ENCODE data around the gene HERC5. TPM values are rescaled to one million over a fixed set of nuclear protein-coding genes. Genes with fewer than 3 reads are reported as not detected.
A peak's percentile ranks its signal among the peaks of the same experiment; 100 is the strongest.
"Not testable (repeated sequence)": the region's sequence is repeated elsewhere in the genome, so short reads cannot be mapped to it uniquely, and the experiment has no call there.

HERC5 gene
- total RNA-seq, 1 experiment from 2014 or later, result 7.2 TPM

DNA sequence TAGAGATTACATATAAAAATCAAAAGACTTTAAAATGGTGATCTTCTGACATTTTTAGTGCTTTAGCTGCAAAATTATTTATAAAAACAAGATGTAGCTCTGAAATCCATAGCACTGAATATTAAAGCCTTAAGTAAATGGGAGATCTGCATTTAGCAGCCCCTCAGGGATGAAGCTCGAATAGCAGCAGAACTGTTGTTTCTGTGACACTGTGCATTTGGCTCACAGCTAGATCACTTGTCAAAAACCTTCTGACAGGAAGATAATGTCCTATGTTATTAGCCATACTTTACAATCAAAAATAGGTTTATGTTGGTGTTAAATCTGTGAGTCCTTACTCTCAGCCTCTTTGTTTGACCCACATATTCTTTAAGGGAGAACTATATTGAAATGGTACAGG, 80.8 kb downstream of the HERC5 start:
- Histone ChIP-seq H3K4me3 (replicated peaks in 1 of 2; ENCODE audit: low read depth in 1 of 2, low read length in 2 of 2) (no peak overlapping the region), H3K27me3 (ENCODE audit: insufficient read depth, low read length) (no peaks in the 10 kb centered on the region), H2AFZ (ENCODE audit: low read depth, low read length, poor library complexity, severe bottlenecking) (no peak overlapping the region), H4K20me1 (ENCODE audit: insufficient read depth) (no peaks in the 10 kb centered on the region), H3K9me3 (ENCODE audit: control insufficient read depth in 1 of 2, insufficient read depth in 1 of 2, low read depth in 1 of 2, low read length in 2 of 2) (no peaks in the 10 kb centered on the region), H3K9ac (ENCODE audit: low read length) (no peak overlapping the region), H3K4me2 (ENCODE audit: low read length) (no peak overlapping the region), H3K79me2 (ENCODE audit: insufficient read depth, low read length) (no peaks in the 10 kb centered on the region), H3K36me3 (ENCODE audit: control insufficient read depth in 1 of 2, insufficient read depth in 2 of 2, low read length in 2 of 2) (no peaks in the 10 kb centered on the region), H3K27ac (ENCODE audit: low read depth, low read length) (no peak overlapping the region), H3K9me2 (ENCODE audit: insufficient read depth) (no peaks in the 10 kb centered on the region), H3K4me1 (ENCODE audit: control insufficient read depth in 1 of 2, insufficient read depth in 2 of 2, low read length in 2 of 2) (no peaks in the 10 kb centered on the region)
- ChIA-PET POLR2A (no interaction called here), CTCF (interaction anchor here (3.3 kb wide), 1 partner anchor 122 kb away, joined by 18 read pairs; no protein-coding TSS in a partner anchor), RAD21 (ENCODE audit: low non-redundant PET in 1 of 2, low total read pairs in 2 of 2, uncharacterized antibody in 2 of 2, unreplicated experiment in 2 of 2) (no interaction called here)
- TF ChIP-seq RAD21 (IDR thresholded peaks at IDR 0.05; ENCODE audit: low read depth), result no peak
- TF ChIP-seq CBX3 (IDR thresholded peaks at IDR 0.05; ENCODE audit: low read depth), result no peak
- TF ChIP-seq CEBPB (IDR thresholded peaks at IDR 0.05; ENCODE audit: low read depth), result no peak
- TF ChIP-seq EZH2 (IDR thresholded peaks at IDR 0.05), result no peak
- no peak for TF ChIP-seq ELF1 (IDR thresholded peaks at IDR 0.05; ENCODE audit: borderline replicate concordance, low read depth)
- TF ChIP-seq, protein P1, sequence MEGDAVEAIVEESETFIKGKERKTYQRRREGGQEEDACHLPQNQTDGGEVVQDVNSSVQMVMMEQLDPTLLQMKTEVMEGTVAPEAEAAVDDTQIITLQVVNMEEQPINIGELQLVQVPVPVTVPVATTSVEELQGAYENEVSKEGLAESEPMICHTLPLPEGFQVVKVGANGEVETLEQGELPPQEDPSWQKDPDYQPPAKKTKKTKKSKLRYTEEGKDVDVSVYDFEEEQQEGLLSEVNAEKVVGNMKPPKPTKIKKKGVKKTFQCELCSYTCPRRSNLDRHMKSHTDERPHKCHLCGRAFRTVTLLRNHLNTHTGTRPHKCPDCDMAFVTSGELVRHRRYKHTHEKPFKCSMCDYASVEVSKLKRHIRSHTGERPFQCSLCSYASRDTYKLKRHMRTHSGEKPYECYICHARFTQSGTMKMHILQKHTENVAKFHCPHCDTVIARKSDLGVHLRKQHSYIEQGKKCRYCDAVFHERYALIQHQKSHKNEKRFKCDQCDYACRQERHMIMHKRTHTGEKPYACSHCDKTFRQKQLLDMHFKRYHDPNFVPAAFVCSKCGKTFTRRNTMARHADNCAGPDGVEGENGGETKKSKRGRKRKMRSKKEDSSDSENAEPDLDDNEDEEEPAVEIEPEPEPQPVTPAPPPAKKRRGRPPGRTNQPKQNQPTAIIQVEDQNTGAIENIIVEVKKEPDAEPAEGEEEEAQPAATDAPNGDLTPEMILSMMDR (IDR thresholded peaks at IDR 0.05 in 2 of 3, conservative IDR thresholded peaks at IDR 0.05 in 1 of 3; ENCODE audit: borderline replicate concordance in 1 of 3, insufficient read depth in 1 of 3, low read depth in 2 of 3, low read length in 2 of 3), result no peak
- DNase-seq (ENCODE audit: low read depth, low spot score) (no peak), ATAC-seq (no peak)
- intact Hi-C loops (cut with micrococcal nuclease), result no loop called here
- BruUV-seq (replicated peaks), result no TSS peak

DNA sequence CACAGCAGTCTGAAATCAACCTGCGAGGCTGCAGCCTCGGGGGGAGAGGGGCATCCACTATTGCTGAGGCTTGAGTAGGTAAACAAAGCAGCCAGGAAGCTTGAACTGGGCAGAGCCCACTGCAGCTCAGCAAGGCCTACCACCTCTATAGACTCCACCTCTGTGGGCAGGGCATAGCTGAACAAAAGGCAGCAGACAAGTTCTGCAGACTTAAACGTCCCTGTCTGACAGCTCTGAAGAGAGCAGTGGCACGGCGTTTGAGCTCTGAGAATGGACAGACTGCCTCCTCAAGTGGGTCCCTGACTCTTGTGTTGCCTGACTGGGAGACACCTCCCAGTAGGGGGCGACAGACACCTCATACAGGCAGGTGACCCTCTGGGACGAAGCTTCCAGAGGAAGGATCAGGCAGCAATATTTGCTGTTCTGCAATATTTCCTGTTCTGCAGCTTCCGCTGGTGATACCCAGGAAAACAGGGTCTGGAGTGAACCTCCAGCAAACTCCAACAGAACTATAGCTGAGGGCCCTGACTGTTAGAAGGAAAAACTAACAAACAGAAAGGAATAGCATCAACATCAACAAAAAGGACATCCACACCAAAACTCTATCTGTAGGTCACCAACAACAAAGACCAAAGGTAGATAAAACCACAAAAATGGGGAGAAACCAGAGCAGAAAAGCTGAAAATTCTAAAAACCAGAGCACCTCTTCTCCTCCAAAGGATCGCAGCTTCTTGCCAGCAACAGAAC, 82.6 kb downstream of the HERC5 start:
- not testable (repeated sequence) for H3K27me3 ChIP-seq (ENCODE audit: insufficient read depth, low read length); H4K20me1 ChIP-seq (ENCODE audit: insufficient read depth); H2AFZ ChIP-seq (ENCODE audit: low read depth, low read length, poor library complexity, severe bottlenecking); DNase-seq (ENCODE audit: low read depth, low spot score); H3K9me3 ChIP-seq (ENCODE audit: control insufficient read depth in 1 of 2, insufficient read depth in 1 of 2, low read depth in 1 of 2, low read length in 2 of 2); H3K9ac ChIP-seq (ENCODE audit: low read length); H3K79me2 ChIP-seq (ENCODE audit: insufficient read depth, low read length); H3K9me2 ChIP-seq (ENCODE audit: insufficient read depth); H3K27ac ChIP-seq (ENCODE audit: low read depth, low read length); H3K36me3 ChIP-seq (ENCODE audit: control insufficient read depth in 1 of 2, insufficient read depth in 2 of 2, low read length in 2 of 2); H3K4me3 ChIP-seq (replicated peaks in 1 of 2; ENCODE audit: low read depth in 1 of 2, low read length in 2 of 2); BruUV-seq (replicated peaks); H3K4me1 ChIP-seq (ENCODE audit: control insufficient read depth in 1 of 2, insufficient read depth in 2 of 2, low read length in 2 of 2)
- RAD21 ChIA-PET (ENCODE audit: low non-redundant PET in 1 of 2, low total read pairs in 2 of 2, uncharacterized antibody in 2 of 2, unreplicated experiment in 2 of 2), result interaction anchor here (0.7 to 1.6 kb wide), 8 partner anchors 73 to 484 kb away, joined by 3 to 17 read pairs (median 4); no protein-coding TSS in a partner anchor
- POLR2A ChIA-PET, result interaction anchor here (1.3 kb wide), 1 partner anchor 120 kb away, joined by 5 read pairs; no protein-coding TSS in a partner anchor
- peak; percentile 87 for TF ChIP-seq RAD21 (IDR thresholded peaks at IDR 0.05; ENCODE audit: low read depth)
- TF ChIP-seq, protein P1 (IDR thresholded peaks at IDR 0.05 in 2 of 3, conservative IDR thresholded peaks at IDR 0.05 in 1 of 3; ENCODE audit: borderline replicate concordance in 1 of 3, insufficient read depth in 1 of 3, low read depth in 2 of 3, low read length in 2 of 3), result peak; percentile 66 to 78 (median 70)
- ATAC-seq, result peak; percentile 91
- H3K4me2 ChIP-seq (ENCODE audit: low read length), result peak overlapping the region; percentile 47
- intact Hi-C loops (cut with micrococcal nuclease), result loop anchor here (1.0 kb wide), 1 partner anchor 120 kb away; no protein-coding TSS in a partner anchor
- CTCF ChIA-PET, result interaction anchor here (0.6 to 2.9 kb wide), 23 partner anchors 9 to 506 kb away, joined by 3 to 71 read pairs (median 5); partner anchors contain the start of genes NAP1L5 and PYURF
